GM23248 (cell line): ENCODE data around the gene OR52B4. TPM values are rescaled to one million over a fixed set of nuclear protein-coding genes. Genes with fewer than 3 reads are reported as not detected.

Experiments
- DNase-seq: peaks from one replicate; pipeline ENCODE4 v3.0.0-alpha.2; 2015
- H2AFZ ChIP-seq: fragments of 200-600 bp; sonication (generic); 2 replicates; pipeline ENCODE4 v1.6.1; 2016; ENCODE audit warnings: antibody characterized with exemption
- H3F3A ChIP-seq: fragments of 200-600 bp; sonication (generic); 2 replicates; pipeline ENCODE4 v1.6.1; 2016; ENCODE audit warnings: mild to moderate bottlenecking, antibody characterized with exemption, mixed run types; ENCODE audit not compliant: insufficient read depth
- H3K27ac ChIP-seq: fragments of 200-600 bp; sonication (generic); 2 replicates; pipeline ENCODE4 v1.5.1; 2016; ENCODE audit warnings: mild to moderate bottlenecking
- H3K27me3 ChIP-seq: fragments of 200-600 bp; sonication (generic); replicated peaks from 2 replicates; pipeline ENCODE4 v1.6.1; 2016; ENCODE audit warnings: mild to moderate bottlenecking; ENCODE audit not compliant: insufficient read depth
- H3K36me3 ChIP-seq: fragments of 200-600 bp; sonication (generic); 2 replicates; pipeline ENCODE4 v1.6.1; 2016; ENCODE audit warnings: low read depth, mild to moderate bottlenecking
- H3K4me1 ChIP-seq: fragments of 200-600 bp; sonication (generic); 2 replicates; pipeline ENCODE4 v1.6.1; 2016; ENCODE audit warnings: mild to moderate bottlenecking; ENCODE audit not compliant: insufficient read depth
- H3K4me2 ChIP-seq: fragments of 200-600 bp; sonication (generic); one replicate; pipeline ENCODE4 v1.6.1; 2016; ENCODE audit warnings: mild to moderate bottlenecking; ENCODE audit not compliant: unreplicated experiment
- H3K4me3 ChIP-seq: fragments of 200-600 bp; sonication (generic); 2 replicates; pipeline ENCODE4 v1.5.1; 2016; ENCODE audit warnings: mild to moderate bottlenecking
- H3K79me2 ChIP-seq: fragments of 200-600 bp; sonication (generic); 2 replicates; pipeline ENCODE4 v1.6.1; 2016; ENCODE audit warnings: mild to moderate bottlenecking; ENCODE audit not compliant: insufficient read depth
- H3K9ac ChIP-seq: fragments of 200-600 bp; sonication (generic); 2 replicates; pipeline ENCODE4 v1.6.1; 2016; ENCODE audit warnings: mild to moderate bottlenecking
- H3K9me2 ChIP-seq: fragments of 200-600 bp; sonication (generic); 2 replicates; pipeline ENCODE4 v1.6.1; 2016; ENCODE audit warnings: mixed run types, mild to moderate bottlenecking, moderate library complexity; ENCODE audit not compliant: insufficient read depth
- H3K9me3 ChIP-seq: fragments of 200-600 bp; sonication (generic); one replicate; pipeline ENCODE4 v1.6.1; 2017; ENCODE audit warnings: low read depth
- H4K20me1 ChIP-seq: fragments of 200-600 bp; sonication (generic); 2 replicates; pipeline ENCODE4 v1.6.0; 2016; ENCODE audit not compliant: insufficient read depth
- EZH2 ChIP-seq: fragments of 200-600 bp; sonication (generic); IDR thresholded peaks from 2 replicates; pipeline ENCODE4 v1.6.1; 2018; ENCODE audit warnings: antibody characterized with exemption, mild to moderate bottlenecking; ENCODE audit not compliant: insufficient read depth, poor library complexity, severe bottlenecking
- EZH2phosphoT487 ChIP-seq: fragments of 200-600 bp; sonication (generic); IDR thresholded peaks from 2 replicates; pipeline ENCODE4 v1.6.1; 2018; ENCODE audit warnings: antibody characterized with exemption, moderate library complexity, mild to moderate bottlenecking, low read depth; ENCODE audit not compliant: insufficient read depth
- WGBS, 2 experiments: methylation state at CpG; one replicate each; pipeline ENCODE4 v1.1.6; 2015 to 2017; ENCODE audit warnings: low lambda C conversion rate in 2 of 2, low coverage in 1 of 2; ENCODE audit errors: missing lambda C conversion rate in 2 of 2; 5-methylcytosine and 5-hydroxymethylcytosine counted together
- in situ Hi-C: fragments of 300-500 bp; cut with MboI; formaldehyde crosslinking; loops from 2 replicates; pipeline ENCODE4 v1.15.0; 2020
- polyA plus RNA-seq: library from polyadenylated mRNA; unstranded; fragments of >200 nt; fragmentation: Nextera tagmentation; extraction: Ambion mirVana; gene quantifications from 2 replicates; pipeline ENCODE4 v1.2.1, GENCODE V29; 2016
- total RNA-seq: library from RNA; depleted of rRNA; stranded (reverse); fragments of >200 nt; shearing (Covaris generic); gene quantifications from 2 replicates; pipeline ENCODE4 v1.2.3, GENCODE V29; 2014

The OR52B4 gene
- total and polyA plus RNA-seq, 2 experiments from 2014 or later, result not detected

GRCh38 chr11:4393209-4393857, 25.1 kb upstream of the OR52B4 start, which contains the start of gene TRIM21:
Gene TRIM21, minus strand, starts transcription at chr11:4393702. Its CDS starts 3,293 bp downstream, at chr11:4390409.
- H3K27ac ChIP-seq, result no peak within 1 kb of the TSS
- WGBS, 2 experiments, result 2% methylated on average over 12 to 13 of the region's 13 CpGs
- in situ Hi-C loops, result no loop called here
- no peaks in the 10 kb centered on the region for H4K20me1 ChIP-seq
- peak within 1 kb of the TSS; percentile 97 for H2AFZ ChIP-seq
- peak within 1 kb of the TSS; percentile 98 for H3K4me3 ChIP-seq
- no peaks in the 10 kb centered on the region for H3K9me3 ChIP-seq
- H3F3A ChIP-seq, result no peaks in the 10 kb centered on the region
- peaks cover 13% of the 10 kb centered on the region; the same call in 1 of the 2 replicates for H3K79me2 ChIP-seq
- H3K4me1 ChIP-seq, result peaks cover 4% of the 10 kb centered on the region; the same call in 1 of the 2 replicates
- peak; percentile 91 for DNase-seq
- peak within 1 kb of the TSS; percentile 70 for H3K4me2 ChIP-seq
- H3K9me2 ChIP-seq, result no peaks in the 10 kb centered on the region
- H3K9ac ChIP-seq, result peak within 1 kb of the TSS; percentile 86
- no peaks in the 10 kb centered on the region; the same call in 1 of the 2 replicates for H3K36me3 ChIP-seq
- TF ChIP-seq EZH2, result no peak
- no peak for TF ChIP-seq EZH2phosphoT487
- H3K27me3 ChIP-seq, result no peaks in the 10 kb centered on the region

GRCh38 chr11:4388221-4388620, 20.0 kb upstream of the OR52B4 start:
- H3K9me3 ChIP-seq, result no peaks in the 10 kb centered on the region
- H3K36me3 ChIP-seq, result no peaks in the 10 kb centered on the region; the same call in 1 of the 2 replicates
- H3K27ac ChIP-seq, result no peak overlapping the region
- 98 to 100% methylated on average over 2 of the region's 2 CpGs for WGBS, 2 experiments
- no peak for TF ChIP-seq EZH2
- H3K27me3 ChIP-seq, result no peaks in the 10 kb centered on the region
- H3K9me2 ChIP-seq, result no peaks in the 10 kb centered on the region
- no peak for DNase-seq
- in situ Hi-C loops, result no loop called here
- H3K9ac ChIP-seq, result no peak overlapping the region
- H3F3A ChIP-seq, result no peaks in the 10 kb centered on the region
- H3K4me1 ChIP-seq, result peaks cover 4% of the 10 kb centered on the region; the same call in 1 of the 2 replicates
- H3K4me3 ChIP-seq, result no peak overlapping the region
- H2AFZ ChIP-seq, result no peak overlapping the region
- H3K4me2 ChIP-seq, result no peak overlapping the region
- H3K79me2 ChIP-seq, result peaks cover 12% of the 10 kb centered on the region; the same call in 1 of the 2 replicates
- H4K20me1 ChIP-seq, result no peaks in the 10 kb centered on the region

GRCh38 chr11:4385978-4386740, 18.0 kb upstream of the OR52B4 start:
- Histone ChIP-seq H3F3A (no peaks in the 10 kb centered on the region), H3K79me2 (no peaks in the 10 kb centered on the region), H3K9ac (no peak overlapping the region), H3K27me3 (no peaks in the 10 kb centered on the region), H3K4me3 (no peak overlapping the region), H3K9me3 (no peaks in the 10 kb centered on the region), H3K4me1 (no peaks in the 10 kb centered on the region), H2AFZ (no peak overlapping the region), H3K27ac (no peak overlapping the region), H3K36me3 (no peaks in the 10 kb centered on the region; the same call in 1 of the 2 replicates), H3K4me2 (no peak overlapping the region), H4K20me1 (no peaks in the 10 kb centered on the region), H3K9me2 (no peaks in the 10 kb centered on the region)
- 93 to 95% methylated on average over 3 of the region's 3 CpGs for WGBS, 2 experiments
- TF ChIP-seq EZH2 (no peak), EZH2phosphoT487 (no peak)
- in situ Hi-C loops, result no loop called here
- DNase-seq, result no peak

- WGBS, 2 experiments, result 85 to 100% methylated on average over 2 of the region's 2 CpGs
- H2AFZ ChIP-seq, result no peak overlapping the region
- TF ChIP-seq EZH2 (no peak), EZH2phosphoT487 (no peak)
Observed at GRCh38 chr11:4381901-4382300, 13.7 kb upstream of the OR52B4 start.

More at GRCh38 chr11:4381901-4382300, 13.7 kb upstream of the OR52B4 start:
- Histone ChIP-seq H3K9ac (no peak overlapping the region), H3K4me1 (no peaks in the 10 kb centered on the region), H3K9me3 (no peaks in the 10 kb centered on the region), H3K36me3 (no peaks in the 10 kb centered on the region), H3K27me3 (no peaks in the 10 kb centered on the region), H3F3A (no peaks in the 10 kb centered on the region), H4K20me1 (no peaks in the 10 kb centered on the region), H3K9me2 (no peaks in the 10 kb centered on the region), H3K27ac (no peak overlapping the region), H3K4me3 (no peak overlapping the region), H3K4me2 (no peak overlapping the region), H3K79me2 (no peaks in the 10 kb centered on the region)
- no peak for DNase-seq
- in situ Hi-C loops, result no loop called here
